Fibroblast of skin of left biceps (primary cell): Measurements from ENCODE around the gene NAPB.

Source experiments
- DNase-seq, 2 experiments: peaks; one replicate each; pipeline ENCODE4 v3.0.0-alpha.2; 2013; ENCODE audit warnings: low read depth in 2 of 2

Gene NAPB

DNA sequence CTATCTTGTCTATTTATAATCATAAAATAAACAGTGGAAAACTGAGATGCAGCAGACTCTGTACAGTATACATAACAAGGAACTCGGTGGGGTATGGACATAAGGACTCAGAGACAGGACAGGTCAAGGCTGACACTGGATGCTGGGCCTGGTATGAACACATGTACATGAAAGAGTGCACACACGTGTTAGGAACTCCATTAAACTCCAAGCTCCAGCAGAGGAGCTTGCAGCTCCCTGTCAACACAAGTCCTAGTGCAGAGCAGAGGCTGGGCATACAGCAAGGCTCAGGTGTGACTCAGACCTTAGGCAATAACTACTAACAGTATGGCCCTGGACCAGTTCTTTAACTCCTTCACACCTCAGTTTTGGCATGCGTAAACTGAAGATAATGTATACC lies 17.1 kb downstream of the NAPB start:
- DNase-seq, result no peak

DNA sequence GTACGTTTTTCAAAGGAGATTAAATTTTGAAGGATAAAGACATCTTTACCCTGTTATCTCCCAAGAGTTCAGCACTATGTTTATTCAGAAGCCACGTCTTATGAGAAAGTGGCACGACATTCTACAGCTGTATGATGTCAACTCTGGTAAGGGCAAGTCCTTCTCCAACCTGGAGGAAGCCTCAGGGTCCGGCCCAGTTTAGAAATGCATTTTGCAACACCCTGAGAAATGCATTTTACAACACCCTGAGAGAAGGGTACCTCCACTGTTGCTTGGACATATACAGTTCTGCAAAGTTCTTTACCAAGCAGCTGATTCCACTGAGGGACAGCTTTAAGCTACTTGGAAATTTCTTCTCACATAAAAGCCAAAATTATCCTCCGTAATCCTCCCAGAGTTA lies 17.5 kb downstream of the NAPB start:
- no peak for DNase-seq

DNA sequence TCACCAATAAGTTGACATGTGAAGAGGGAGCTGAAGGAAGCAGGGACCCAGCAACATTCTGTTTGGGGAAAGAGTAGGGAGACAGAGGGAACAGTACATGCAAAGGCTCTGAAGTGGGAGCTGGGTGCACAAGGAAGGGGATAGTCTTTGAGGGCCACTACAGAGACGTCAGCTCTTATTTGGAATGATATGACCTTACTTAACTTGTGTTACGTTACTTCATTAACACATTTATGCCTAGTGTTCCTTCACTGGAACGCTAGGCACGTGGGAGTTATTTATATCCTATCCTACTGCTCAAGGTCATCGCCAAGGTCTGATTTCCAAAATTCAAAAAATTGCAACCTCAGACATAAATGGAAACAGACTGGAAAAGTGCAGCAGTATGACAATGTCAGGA lies 20.2 kb downstream of the NAPB start:
- no peak for DNase-seq

DNA sequence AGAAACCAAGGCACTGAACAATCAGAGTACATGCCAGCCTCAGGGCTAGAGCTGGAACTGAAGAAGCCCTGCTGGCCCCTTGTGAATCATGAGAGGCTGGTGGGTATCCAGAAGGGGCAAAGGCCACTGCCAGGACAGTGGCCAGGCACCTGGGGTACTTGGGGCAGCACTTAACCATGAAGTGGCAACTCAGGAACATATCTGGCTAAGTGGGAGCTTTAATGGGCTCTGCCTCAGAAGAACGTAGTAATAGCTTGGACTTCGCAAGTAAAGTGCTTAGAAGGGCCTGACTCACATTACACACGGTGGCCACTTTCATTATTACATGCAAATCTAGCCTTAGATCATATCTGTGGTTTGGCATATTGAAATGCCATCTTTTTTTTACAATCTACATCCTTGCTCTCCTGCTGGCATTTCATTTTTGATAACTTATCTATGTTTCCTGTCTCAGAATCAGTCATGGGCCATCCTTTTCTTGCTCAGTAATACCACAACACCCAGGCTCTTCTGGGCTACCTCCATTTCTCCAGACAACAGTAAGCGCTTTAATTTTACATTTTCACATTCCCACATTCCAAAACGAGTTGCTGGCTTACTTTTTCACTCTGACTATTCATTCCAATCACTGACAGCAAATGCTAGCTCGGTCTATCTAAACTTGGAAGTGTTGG lies 21.6 kb downstream of the NAPB start:
- DNase-seq, result no peak

DNA sequence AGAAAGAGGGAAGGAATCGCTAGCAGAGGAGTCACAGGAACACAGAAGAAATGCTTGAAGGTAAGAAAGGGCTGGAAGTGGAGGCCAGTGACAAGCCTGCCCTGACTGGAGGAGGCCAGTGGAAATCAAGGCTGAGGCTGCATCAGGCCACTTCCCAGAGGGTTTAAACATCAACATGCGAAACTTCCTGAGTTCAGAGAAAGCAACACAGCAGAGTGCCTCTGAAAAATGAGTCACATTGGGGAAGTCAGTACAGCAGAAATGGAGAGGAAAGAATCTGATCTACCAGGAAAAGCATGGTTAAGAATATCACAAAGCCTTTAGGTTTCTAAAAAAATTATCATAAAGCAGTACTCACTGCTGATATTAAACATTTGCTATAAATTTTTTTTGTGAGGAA lies 23.3 kb downstream of the NAPB start:
- DNase-seq, result no peak

DNA sequence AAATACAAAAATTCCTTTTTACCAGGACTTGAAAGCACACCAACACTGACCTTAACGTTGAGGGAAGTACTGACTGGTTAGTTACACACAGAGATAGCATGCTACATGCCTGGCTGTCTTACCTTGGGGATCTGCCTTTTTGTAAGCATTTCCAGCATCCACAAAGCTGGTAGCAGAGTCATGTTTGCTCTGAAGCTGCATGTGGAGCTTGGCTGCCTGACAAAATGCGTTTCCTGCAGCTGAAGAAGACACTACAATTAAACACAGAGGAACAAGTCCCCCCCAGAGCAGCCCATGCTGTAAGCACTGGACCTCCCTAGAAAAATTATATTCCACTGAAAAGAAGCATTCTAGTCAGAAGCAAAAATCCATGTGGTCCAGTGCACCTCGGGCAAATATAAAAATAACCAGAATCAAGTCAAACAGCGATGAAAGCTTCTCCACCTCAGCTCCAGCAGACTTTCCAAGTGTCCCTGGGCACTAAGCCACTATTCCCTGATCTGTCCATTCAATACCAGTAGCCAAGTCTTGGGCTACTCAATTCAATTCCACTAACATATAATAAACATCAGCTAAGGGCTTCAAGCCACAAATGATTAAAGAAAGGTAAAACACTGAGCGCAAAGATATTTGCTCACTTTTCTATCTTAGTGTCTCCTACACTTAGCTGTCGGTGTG lies 24.2 kb downstream of the NAPB start:
- no peak for DNase-seq

DNA sequence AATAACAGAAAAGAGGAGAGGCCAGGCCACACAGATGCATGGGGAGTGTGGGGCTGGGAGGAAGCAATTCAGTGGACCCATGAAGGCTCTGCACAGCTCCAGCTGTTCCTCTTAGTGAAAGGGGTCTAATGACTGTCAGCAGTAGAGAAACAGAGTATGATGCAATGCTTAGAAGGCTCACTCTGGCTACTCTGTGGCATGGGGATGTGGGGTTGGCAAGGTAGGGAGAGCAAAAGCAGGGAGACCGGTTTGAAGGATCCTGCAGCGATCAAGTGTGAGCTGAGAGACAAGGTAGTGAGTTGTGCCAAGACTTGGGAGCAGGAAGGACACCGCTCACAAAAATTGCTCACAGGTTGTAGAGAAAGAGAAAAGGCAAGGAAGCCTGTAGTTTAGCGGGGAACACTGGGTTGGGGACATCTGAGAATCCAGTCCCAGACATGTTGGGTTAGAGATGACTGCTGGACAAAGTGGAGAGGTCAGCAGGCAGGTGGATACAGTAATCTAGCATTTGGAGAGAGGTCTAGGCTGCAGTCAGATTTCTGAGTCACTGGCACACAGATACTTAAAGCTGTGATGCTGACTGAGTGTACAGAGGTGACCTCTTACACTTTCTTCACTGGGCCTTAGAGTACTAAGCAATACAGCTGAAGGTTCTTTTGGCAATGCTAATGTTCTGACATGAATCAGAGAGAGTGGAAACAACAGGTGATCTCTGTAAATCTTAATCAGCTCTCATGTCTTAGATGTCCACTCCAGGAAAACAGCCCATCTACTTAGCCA lies 27.1 kb downstream of the NAPB start:
- DNase-seq, result no peak

DNA sequence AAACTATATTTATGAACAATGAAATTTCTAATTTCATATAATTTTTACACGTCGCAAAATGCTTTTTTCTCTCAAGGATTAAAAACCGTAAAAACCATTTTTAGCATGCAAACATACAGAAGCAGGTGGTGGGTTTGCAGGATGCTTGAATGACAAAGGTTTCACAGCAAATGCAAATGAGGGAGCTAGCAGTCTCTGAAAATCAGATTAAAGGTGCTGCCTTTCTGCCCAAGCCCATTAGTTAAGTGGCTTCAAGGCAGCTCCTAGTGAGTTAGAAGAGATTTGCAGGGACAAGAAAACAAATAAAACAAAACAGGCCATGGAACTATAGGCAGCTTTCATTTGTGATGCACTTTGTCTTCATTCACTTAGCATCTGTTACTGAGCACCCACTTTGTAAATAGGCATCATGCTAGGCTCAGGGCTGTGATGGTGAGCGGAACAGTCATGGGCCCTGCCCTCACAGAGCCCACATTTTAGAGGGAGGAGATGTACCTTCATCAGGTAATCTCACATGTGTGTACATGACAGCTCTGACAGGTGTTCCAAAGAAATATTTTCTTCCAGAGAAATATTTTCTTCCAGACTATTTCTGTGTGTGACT lies 29.5 kb downstream of the NAPB start:
- no peak for DNase-seq

DNA sequence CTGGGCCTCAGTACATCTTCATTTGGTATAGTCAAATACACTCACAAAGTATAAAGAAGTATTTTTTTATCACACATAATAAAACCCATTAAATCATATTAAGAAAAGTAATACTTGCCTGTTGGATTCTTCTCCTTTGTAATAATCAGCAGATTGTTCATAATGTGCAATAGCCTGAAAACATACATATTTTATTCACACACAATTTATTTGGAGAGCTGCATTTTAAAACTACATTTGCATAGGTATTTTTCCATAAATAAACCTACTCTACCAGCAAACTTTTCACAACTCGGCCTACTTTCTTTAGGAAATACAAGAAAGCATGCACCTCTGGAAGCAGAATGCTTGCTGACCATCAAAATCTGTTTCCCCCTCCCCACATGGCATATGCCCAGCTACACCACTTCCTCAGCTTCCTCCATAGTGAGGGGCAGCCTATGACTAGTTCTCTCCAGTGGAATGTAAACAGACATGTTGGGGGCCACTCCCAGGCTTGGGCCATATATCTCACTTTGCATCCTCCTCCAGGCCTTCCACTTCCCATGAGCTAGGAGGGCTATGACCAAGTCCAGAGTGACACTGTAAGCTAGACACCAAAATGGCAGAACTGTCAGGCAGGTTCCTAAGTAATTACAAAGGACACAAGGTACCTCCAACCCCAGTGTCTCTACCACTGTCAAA lies 31.1 kb downstream of the NAPB start:
- no peak for DNase-seq

DNA sequence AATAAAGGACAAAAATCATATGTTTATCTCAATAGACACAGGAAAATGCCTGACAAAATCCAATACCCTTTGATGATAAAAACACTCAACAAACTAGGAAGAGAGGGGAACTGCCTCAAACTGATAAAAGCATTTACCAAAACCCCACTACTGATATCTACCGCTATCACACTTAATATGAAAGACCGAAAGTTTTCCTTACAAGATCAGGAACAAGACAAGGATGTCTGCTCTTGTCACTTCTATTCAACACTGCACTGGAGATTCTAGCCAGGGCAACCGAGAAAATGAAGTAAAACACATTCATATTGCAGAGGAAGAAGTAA lies 34.2 kb downstream of the NAPB start:
- no peak for DNase-seq

DNA sequence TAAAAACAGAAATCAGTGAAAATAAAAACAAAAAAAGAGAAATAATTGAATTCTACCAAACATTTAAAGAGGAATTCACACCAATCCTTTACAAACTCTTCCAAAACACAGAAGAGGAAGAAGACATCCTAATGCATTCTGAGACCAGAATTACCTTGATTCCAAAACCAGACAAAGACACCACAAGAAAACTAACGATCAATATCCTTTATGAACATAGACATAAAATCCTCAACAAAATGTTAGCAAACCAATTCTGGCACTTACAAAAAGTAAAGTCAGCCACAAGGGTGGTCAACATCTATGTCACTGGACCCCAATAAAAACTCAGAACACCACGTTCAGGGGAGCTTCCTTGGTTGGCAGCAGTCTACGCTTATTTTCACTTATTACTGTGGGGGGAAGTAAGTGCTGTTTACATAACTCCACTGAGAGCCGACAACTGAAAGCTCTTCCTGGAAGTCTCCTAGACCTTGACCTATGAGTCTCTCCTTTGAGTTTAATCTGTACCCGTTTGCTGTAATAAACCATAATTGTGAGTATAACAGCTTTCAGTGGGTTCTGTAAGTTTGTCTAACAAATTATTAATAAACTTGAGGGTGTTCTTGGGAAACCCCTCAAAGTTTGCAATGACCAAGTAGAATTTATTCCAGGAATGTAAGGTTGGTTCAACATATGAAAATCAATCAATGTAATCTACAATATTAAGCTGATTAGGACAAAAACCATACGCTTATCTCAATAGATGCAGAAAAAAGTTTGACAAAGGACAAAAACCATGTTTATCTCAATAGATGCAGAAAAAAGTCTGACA lies 34.8 kb downstream of the NAPB start:
- no peak for DNase-seq

DNA sequence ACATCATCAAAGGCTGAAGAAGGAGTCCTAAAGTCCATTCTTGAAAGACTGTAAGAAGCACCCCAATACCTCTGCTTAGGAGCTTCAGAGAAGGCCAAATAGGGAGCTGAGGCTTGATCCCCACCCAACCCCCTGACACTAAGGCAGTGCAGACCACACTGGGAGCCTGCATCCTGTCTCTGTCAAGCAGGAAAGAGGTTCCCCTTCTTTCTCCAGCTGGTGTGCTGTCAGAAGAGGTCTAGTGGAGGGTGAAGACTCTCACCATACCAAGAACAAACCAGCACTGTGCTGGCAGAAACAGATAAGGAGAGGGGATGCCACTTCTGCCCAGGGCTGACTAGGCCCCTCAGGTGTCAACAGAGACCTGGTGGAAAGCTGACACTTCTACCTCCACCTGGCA lies 39.4 kb downstream of the NAPB start:
- no peak for DNase-seq

DNA sequence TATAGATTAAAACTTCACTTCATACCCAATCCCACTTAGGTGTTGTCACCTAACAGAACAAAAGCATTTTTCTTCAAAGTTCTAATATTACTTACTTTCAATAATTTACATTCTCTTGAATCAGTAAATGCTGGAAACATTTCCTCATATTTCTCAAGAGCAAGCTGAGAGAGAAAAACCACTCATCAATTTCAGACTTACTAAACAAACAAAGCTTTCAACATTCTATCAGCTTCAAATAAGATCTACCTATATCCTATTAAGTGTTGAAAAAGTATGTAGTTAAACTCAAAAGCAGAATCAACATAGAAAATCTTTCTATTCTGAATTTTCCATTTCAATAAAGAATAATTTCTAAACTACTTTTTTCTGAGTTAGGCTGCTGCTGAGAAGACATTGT lies 41.5 kb downstream of the NAPB start:
- no peak for DNase-seq

DNA sequence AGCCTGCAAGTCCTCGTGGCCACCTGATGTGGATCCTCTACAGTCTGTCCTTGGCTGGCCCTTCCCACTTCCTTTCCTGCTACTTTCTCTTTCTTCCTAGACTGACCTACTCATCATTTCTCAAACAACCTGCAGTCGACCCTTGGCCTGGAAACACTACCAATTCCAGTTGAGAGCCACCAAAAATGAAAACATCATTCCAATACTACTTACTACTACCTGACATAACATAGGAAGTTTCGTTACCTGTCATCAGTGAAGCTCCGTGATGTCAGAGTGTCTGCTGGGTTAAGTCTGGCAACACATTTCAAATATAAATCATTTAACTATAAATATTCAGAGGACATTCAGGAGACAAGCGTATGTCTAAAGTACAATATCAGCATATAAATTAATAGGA lies 45.5 kb downstream of the NAPB start:
- DNase-seq, result no peak

DNA sequence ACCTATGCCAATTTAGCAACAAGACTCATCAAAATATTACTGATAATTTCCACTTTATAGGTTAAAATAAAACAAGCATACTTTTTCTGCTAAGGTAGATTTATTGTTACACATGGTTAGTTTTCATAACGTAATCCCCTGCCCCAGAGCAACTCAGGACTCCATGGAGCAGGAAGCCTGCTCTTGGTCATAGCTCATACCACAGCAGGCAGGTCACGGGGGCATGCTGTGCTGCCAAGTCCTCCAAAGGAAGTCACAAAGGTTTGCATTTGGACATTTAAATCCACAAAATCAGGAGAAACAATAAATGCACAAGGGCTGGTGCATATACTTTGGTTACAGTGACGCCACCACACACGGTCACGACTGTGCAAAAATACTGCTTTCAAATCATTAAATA lies 46.8 kb downstream of the NAPB start:
- no peak for DNase-seq

DNA sequence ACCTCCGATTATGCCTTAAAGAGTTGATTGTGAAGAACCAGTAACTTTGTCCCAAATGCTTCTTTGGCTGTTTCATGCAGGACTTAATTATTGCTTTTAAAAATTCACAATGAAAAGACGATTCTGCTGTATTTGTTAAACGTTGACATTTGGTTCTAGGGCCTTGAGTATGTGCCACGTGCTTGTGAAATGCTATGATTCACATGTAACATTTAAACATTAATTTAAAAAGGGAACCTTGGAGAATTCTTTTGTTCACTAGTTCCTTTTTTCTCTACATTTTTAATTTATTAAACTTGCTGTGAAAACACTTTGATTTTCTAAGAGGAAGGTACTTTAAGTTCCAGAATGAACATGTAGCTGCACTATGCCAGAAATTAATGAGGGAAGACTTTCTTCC lies 49.8 kb downstream of the NAPB start:
- no peak for DNase-seq

DNA sequence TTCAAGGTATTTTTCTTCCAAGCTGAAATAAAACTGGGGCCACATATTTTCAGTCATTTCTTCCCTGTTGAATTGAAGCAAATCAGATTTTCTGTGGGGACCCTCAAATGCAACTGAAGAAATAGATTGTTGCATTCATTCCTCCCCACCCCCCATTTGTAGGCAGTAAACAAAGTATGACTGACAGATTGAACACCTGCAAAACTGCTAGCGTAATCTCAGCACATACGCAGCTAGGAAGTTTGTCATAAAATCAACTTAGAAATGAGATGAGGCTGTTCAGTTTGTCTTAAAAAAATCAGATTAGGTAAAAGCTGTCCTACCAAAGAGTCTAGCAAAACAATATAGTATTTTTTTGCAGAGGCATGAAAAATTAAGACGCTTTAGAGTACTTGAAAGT lies 50.4 kb downstream of the NAPB start:
- DNase-seq, result no peak

DNA sequence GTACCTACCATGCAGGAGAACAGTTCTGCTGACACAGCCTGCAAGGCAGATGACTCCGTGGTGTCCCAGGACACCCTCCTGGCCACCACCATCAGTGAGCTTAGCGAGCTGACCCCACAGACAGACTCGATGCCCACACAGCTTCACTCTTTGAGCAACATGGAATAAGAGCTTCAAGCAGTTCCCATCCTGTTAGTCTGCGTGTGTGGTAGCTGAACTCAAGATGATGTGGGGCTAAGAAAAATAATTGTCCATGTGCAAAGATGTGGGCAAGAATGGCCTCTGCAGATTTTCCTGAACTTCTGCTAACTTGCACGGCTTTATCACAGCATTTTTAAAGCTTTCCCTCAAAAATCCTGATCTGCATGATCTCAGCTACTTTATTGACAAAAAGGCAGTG lies 51.0 kb downstream of the NAPB start:
- no peak for DNase-seq

DNA sequence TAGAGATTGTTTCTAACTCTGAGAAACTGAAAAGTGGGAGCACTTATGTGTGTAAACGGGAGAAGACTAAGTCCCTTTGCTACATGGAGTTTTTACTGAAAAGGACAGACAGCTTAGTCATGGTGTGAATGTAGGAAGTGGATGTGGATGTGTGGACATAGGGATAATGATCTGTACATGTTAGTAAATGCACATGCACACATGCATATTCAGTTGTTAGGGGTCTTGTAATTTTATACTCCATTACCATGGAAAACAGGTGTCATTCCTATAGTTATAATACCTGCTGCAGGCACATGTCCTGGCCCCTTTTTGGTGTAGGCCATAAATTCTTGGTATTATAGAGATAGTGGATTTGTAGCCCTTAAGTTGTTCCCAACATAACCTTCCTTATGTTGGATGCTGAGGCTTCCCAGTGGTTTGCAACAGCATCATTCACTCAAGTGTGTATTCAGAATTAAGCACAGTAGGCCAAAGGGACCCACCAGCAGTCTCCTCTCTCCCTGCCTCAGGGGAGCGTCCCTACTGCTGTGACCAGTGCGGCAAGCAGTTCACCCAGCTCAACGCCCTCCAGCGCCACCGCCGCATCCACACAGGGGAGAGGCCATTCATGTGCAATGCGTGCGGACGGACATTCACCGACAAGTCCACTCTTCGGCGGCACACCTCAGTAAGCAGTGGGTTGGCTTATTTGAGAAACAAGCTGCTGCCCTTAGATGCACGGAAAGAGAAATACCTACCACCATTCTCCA lies 52.0 kb downstream of the NAPB start:
- DNase-seq, result no peak

DNA sequence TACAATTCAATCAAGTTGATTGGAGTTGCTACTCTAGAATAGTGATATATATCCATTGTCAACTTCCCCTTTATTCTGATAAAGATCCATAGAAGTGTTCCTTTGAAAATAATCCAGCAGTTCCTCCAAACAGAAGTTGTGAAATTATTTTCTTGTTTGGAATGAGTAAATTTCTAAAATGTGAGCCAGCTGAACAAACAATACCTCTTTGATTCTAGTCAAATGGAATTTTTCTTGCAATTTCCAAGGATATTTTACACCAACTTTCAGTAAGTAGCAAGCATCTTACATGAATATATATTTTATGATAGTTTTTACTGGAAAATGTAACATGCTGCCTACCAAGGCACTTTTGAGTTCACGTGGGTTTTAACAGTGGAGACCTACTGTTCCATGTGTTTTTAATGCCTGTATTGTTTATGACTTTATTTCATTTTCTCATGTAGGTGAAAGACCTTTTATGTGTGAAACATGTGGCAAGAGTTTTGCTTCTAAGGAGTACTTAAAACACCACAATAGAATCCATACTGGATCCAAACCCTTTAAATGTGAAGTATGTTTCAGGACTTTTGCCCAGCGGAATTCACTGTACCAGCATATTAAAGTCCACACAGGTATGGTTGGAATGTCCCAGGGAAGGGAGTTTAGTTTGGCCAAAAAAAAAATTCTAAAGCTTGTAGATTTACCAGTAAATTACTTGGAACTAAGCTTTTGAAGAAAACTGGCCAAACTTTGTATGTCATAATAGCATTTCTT lies 52.8 kb downstream of the NAPB start:
- DNase-seq, result no peak
